T-helper 17 cell (primary cell): Measurements from ENCODE around the gene TRIM67. TPM values are rescaled to one million over a fixed set of nuclear protein-coding genes. Genes with fewer than 3 reads are reported as not detected.
"Not testable (repeated sequence)": the region's sequence is repeated elsewhere in the genome, so short reads cannot be mapped to it uniquely, and the experiment has no call there.

Experiments used
- ATAC-seq: fragments of 150-1000 bp; cut with Tn5 transposase; 2 replicates; pipeline ENCODE4 v1.10.0; 2021; ENCODE audit warnings: mild to moderate bottlenecking, moderate library complexity
- DNase-seq, 3 donors: peaks; one replicate each; pipeline versions ENCODE4 v3.0.0 to v3.0.0-alpha.2; 2020 to 2021
- H3K9me3 ChIP-seq: one replicate; pipeline ENCODE4 v1.7.0; 2013; ENCODE audit warnings: low read length, mild to moderate bottlenecking; ENCODE audit not compliant: control insufficient read depth, poor library complexity, severe bottlenecking
- H3K27ac Mint-ChIP-seq: one replicate; pipeline ENCODE4 v1.8.0; 2022; ENCODE audit warnings: mild to moderate bottlenecking, moderate library complexity, mixed read lengths
- H3K27me3 Mint-ChIP-seq: one replicate; pipeline ENCODE4 v1.8.0; 2022; ENCODE audit warnings: mixed read lengths
- H3K36me3 Mint-ChIP-seq: one replicate; pipeline ENCODE4 v1.8.0; 2022; ENCODE audit warnings: low read depth, mixed read lengths
- H3K4me1 Mint-ChIP-seq: one replicate; pipeline ENCODE4 v1.8.0; 2022; ENCODE audit warnings: mild to moderate bottlenecking, mixed read lengths
- H3K4me3 Mint-ChIP-seq: one replicate; pipeline ENCODE4 v1.8.0; 2022; ENCODE audit warnings: mild to moderate bottlenecking, moderate library complexity, mixed read lengths
- total RNA-seq, 4 donors: library from RNA in 2 of 4; stranded (reverse) in 2 of 4; gene quantifications; one replicate each; pipeline ENCODE4 v1.2.3 and lab custom pipeline; 2022 to 2026

The TRIM67 gene
- total RNA-seq = not detected
- total RNA-seq (lab: John Stamatoyannopoulos, UW) = 0.08 to 0.35 reads per million in 2 donors

DNA sequence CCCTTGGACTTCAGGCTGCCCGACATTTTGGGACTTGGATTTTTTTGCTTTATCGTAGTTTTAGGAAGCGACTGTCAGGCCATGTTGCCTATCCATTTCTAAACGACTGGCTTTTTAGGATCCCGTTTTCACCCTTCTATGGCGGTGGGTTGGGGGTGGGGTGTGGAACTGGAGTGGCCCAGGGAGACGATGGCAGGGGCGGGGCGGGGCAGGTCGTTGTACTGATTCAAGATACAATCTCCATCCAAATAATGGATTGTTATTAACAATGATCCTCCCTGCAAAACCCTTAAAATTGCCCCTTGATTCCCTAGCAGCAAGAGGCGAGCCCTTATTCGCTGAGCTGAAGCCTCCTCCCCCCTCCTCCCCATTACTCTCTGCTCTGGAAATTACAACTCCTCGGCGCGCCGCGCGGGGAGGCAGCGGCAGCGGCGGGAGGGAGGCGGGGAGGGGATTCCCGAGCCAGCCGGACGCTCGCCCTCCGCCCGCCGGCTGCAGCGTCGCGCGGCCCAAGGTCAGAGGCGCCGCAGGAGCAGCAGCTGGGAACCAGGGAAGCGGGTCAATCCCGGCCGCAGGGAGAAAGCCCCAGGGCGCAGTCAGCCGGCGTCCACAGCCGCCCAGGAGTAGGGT is at the start of gene TRIM67:
Gene TRIM67, plus strand, starts transcription at position 392 of the 630 bp plus-strand sequence. CDS start 912 bp downstream, outside the sequence.
- Mint-ChIP-seq H3K27ac (no peak within 1 kb of the TSS), H3K4me1 (peaks cover 2% of the 10 kb centered on the region), H3K4me3 (no peak within 1 kb of the TSS), H3K27me3 (peaks cover 77% of the 10 kb centered on the region), H3K36me3 (peaks cover 2% of the 10 kb centered on the region)
- ATAC-seq (peak; percentile 14), DNase-seq (no peak)
- H3K9me3 ChIP-seq = no peaks in the 10 kb centered on the region

DNA sequence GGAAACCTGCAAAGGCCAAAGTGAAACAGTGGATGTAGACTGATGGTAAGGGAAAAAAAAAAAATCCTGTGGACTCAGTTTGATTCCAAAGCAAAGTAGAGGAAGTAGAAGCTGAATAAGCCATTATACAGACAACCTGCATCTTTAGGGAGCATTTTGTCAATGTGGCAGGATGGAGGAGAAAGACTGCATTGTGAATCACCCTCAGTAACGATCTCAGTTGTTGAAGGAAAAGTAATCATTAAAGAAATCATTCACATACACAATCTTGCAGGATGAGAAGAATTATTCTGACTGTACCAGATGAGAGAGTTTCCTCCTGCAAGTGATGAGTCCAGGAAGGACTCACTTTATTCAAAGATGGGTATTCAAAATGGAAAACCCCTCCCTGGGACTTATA is 45.1 kb upstream of the TRIM67 start:
- no peak overlapping the region for H3K27ac Mint-ChIP-seq
- peaks cover 2% of the 10 kb centered on the region for H3K36me3 Mint-ChIP-seq
- DNase-seq (no peak), ATAC-seq (no peak)
- H3K27me3 Mint-ChIP-seq = peaks cover 34% of the 10 kb centered on the region
- H3K4me1 Mint-ChIP-seq = peaks cover 3% of the 10 kb centered on the region
- no peak overlapping the region for H3K4me3 Mint-ChIP-seq
- no peaks in the 10 kb centered on the region for H3K9me3 ChIP-seq

DNA sequence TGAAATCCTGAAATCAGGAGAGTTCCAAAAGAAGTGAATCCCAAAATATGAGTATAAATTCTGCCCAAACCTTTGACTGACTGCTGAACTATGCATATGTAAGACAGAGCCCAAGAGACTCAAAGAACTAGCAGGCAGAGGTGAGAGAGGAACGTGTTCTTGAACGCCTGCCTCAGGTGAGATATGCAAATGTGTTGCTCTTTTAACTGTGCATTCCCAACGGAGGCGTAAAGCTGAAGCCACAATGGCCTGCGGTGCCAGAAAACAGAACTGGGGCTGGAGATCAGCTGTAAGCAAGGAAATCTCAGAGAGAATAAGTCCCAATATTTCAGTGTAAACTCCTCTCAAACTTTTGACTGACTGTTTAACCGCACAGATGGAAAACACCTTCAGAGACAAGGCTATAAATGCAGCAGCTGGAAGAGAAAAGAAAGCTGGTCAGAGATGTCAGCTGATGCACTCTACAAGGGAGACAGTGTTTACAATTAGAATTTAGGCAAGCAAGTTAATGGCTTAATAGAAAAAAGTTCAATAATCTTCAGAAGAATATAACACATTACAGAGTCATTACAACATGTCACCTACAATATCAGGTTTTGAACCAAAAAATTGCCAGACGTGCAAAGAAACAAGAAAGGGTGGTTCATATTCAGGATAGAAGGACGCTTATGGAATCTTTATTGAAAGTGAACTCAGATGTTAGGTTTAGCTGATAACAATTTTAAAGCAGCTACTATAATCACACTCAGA is 43.0 kb upstream of the TRIM67 start:
- no peak overlapping the region for H3K27ac Mint-ChIP-seq
- H3K4me3 Mint-ChIP-seq = no peak overlapping the region
- H3K9me3 ChIP-seq = no peaks in the 10 kb centered on the region
- DNase-seq (no peak), ATAC-seq (no peak)
- H3K36me3 Mint-ChIP-seq = peaks cover 2% of the 10 kb centered on the region
- peaks cover 3% of the 10 kb centered on the region for H3K4me1 Mint-ChIP-seq
- peaks cover 22% of the 10 kb centered on the region for H3K27me3 Mint-ChIP-seq

DNA sequence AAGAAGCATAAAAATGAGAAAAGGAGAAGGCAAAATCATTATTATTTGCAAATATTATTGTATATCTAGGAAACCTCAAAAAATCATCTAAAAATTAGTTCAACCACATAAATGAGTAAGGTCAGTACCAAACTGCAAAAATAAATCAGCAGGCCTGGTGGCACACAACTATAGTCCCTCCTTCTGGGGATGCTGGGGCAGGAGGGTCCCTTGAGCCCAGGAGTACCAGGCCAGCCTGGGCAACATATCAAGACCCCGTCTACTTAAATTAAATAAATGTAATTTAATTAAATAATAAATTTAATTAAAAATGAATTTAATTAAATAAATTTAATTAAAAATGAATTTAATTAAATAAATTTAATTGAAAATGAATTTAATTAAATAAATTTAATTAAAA is 40.3 kb upstream of the TRIM67 start:
- DNase-seq = no peak
- Mint-ChIP-seq H3K27me3 (peaks cover 18% of the 10 kb centered on the region), H3K4me3 (no peak overlapping the region), H3K27ac (no peak overlapping the region), H3K4me1 (peaks cover 1% of the 10 kb centered on the region), H3K36me3 (no peaks in the 10 kb centered on the region)
- no peaks in the 10 kb centered on the region for H3K9me3 ChIP-seq
- no peak for ATAC-seq

DNA sequence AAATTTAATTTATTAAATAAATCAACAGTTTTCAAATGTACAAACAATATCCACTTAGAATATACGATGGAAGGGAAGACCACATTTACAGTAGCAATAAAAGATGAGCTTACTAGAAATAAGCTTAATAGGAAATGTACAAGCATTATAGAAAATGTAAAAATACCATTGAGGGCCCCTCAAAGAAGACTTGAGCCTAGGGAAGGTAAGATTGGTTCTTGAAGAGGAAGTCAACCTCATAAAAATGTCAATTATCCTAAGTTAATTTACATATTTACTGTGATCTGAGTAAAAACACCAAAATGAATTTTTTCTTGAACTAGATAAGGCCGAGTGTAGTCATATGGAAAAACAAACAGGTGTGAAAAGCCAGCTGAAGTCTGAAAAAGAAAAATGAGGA is 39.7 kb upstream of the TRIM67 start:
- Mint-ChIP-seq H3K27ac (no peak overlapping the region), H3K36me3 (no peaks in the 10 kb centered on the region), H3K4me1 (no peaks in the 10 kb centered on the region), H3K27me3 (peaks cover 15% of the 10 kb centered on the region), H3K4me3 (no peak overlapping the region)
- H3K9me3 ChIP-seq = no peaks in the 10 kb centered on the region
- ATAC-seq = no peak
- DNase-seq = no peak

DNA sequence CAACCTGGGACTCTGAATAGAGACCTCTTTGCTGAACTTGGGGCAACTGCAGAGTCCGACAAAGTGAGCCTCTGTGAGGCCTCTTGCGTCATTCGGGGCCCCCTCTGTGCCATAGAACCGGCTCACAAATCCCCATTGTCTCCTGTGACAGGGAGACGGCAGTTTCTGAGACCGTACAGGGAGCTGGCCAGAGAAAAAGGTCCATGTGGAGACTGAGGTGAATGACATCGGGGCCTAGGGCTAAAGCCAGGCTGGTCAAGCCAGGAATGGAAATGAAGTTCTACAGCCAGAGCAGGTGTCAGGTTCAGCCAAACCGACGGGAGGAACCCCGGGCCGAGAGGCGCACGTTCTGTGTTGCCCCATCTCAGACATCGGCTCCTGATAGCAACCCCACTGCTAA is 37.1 kb upstream of the TRIM67 start:
- no peak overlapping the region for H3K4me3 Mint-ChIP-seq
- ATAC-seq = no peak

DNA sequence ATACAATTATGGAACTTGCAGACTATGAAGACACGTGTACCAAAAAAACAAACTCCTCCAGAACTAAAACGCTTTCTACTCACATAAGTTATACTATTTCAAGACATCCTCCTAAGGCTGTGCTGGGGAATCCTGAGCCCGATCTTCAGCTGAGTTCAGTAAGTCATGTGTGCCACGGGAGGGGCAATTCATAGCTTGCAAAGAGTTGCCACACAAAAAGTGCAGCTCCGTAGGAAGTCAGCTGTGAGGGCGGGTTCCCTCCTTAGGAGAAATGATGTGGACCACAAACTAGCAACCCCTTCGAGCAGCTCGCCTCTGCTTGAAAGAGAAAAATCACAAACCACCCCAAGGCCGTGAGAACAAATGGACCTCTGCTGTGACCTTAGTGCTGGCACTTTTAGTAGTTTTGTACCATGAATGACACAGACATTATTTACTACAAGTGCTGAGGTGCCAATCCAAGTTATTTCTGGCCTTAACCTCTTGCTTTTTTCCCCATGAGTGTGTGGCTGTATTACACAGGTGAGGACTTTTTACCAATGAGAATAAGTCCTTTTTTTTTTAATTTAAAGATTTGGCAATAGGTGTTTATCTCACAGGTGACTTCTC is 35.8 kb upstream of the TRIM67 start:
- Mint-ChIP-seq H3K36me3 (no peaks in the 10 kb centered on the region), H3K27ac (no peak overlapping the region), H3K4me1 (no peaks in the 10 kb centered on the region), H3K27me3 (peaks cover 12% of the 10 kb centered on the region), H3K4me3 (no peak overlapping the region)
- DNase-seq (no peak), ATAC-seq (no peak)
- H3K9me3 ChIP-seq = no peaks in the 10 kb centered on the region

More for the DNA sequence above, 37.1 kb upstream of the TRIM67 start:
- H3K4me1 Mint-ChIP-seq = no peaks in the 10 kb centered on the region
- peaks cover 10% of the 10 kb centered on the region for H3K27me3 Mint-ChIP-seq
- H3K27ac Mint-ChIP-seq = no peak overlapping the region
- no peaks in the 10 kb centered on the region for H3K36me3 Mint-ChIP-seq
- H3K9me3 ChIP-seq = no peaks in the 10 kb centered on the region
- DNase-seq = no peak

DNA sequence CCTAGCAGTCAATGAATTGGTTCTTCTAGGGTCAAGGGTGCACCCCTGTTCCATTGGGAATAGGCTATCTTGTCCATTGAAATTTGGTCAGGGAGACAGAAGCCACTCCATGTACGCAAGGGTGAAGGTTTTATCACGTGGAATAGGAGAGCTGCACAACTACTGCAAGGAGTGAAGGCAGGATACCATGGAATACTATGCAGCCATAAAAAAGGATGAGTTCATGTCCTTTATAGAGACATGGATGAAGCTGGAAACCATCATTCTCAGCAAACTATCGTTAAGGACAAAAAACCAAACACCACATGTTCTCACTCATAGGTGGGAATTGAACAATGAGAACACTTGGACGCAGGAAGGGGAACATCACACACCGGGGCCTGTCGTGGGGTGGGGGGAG is 34.8 kb upstream of the TRIM67 start:
- not testable (repeated sequence) for H3K36me3 Mint-ChIP-seq, H3K4me1 Mint-ChIP-seq, DNase-seq

DNA sequence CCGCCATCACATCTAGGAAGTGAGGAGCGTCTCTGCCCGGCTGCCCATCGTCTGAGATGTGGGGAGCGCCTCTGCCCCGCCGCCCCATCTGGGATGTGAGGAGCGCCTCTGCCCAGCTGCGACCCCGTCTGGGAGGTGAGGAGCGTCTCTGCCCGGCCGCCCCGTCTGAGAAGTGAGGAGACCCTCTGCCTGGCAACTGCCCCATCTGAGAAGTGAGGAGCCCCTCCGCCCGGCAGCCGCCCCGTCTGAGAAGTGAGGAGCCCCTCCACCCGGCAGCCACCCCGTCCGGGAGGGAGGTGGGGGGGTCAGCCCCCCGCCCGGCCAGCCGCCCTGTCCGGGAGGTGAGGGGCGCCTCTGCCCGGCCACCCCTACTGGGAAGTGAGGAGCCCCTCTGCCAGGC is 33.4 kb upstream of the TRIM67 start:
- not testable (repeated sequence) for H3K27ac Mint-ChIP-seq, H3K9me3 ChIP-seq, H3K27me3 Mint-ChIP-seq, H3K4me3 Mint-ChIP-seq, ATAC-seq, H3K36me3 Mint-ChIP-seq, DNase-seq, H3K4me1 Mint-ChIP-seq

More for the DNA sequence above, 34.8 kb upstream of the TRIM67 start:
- ATAC-seq, H3K27ac Mint-ChIP-seq, H3K4me3 Mint-ChIP-seq, H3K27me3 Mint-ChIP-seq, H3K9me3 ChIP-seq: not testable (repeated sequence)

DNA sequence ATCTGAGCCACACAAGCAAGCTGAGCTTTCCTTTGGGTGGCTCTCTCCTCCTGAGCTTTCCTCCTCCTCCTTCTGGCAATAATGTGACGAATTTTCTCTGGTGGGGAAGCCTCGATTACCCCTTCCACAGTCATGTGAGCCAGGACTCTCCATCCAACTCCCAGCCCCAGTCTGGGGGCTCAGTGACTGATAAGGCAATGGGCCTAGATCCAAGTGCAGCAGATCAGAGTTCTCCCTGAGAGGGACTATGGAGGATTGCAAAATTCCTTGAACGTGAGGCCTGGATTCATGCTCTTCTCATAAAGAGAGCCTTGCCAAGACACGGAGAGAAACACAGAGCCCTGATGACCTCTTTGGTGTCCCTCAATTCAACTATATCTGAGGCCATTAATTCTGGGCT is 31.3 kb upstream of the TRIM67 start:
- no peaks in the 10 kb centered on the region for H3K36me3 Mint-ChIP-seq
- no peaks in the 10 kb centered on the region for H3K4me1 Mint-ChIP-seq
- H3K4me3 Mint-ChIP-seq = no peak overlapping the region
- DNase-seq (no peak), ATAC-seq (no peak)
- H3K27ac Mint-ChIP-seq = no peak overlapping the region
- no peaks in the 10 kb centered on the region for H3K9me3 ChIP-seq
- H3K27me3 Mint-ChIP-seq = peaks cover 9% of the 10 kb centered on the region

DNA sequence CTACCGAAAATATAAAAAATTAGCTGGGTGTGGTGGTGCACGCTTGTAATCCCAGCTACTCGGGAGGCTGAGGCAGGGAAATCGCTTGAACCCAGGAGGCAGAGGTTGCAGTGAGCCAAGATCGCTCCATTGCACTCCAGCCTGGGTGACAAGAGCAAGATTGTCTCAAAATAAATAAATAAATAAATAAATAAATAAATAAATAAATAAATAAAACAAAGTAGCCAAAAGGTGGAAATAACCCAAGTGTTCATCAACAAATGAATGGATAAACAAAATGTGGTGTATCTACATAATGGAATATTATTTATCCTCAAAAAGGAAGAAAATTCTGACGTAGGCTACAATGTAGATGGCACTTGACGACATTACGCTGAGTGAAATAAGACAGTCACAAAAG is 29.3 kb upstream of the TRIM67 start:
- H3K27me3 Mint-ChIP-seq, H3K27ac Mint-ChIP-seq, H3K4me3 Mint-ChIP-seq, H3K4me1 Mint-ChIP-seq, DNase-seq, H3K36me3 Mint-ChIP-seq, ATAC-seq, H3K9me3 ChIP-seq: not testable (repeated sequence)

DNA sequence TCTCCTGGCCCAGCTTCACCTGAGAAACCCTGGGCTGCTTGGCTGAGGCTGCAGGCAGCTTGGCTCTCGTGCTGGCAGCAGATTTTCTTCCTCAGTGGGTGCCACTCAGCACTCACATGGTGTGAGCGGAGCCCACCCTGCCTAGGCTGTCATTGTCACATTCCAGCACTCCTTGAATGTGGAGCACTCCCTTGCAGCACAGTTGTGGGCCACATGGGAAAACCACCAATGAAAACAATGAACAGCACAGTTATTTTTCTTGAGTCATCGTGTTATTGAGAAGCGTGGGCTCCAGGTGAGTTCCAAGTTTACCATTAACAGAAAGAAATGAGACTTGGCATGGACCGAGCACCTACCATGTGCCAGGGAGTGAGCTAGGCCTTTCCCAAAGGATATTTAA is 27.2 kb upstream of the TRIM67 start:
- H3K27ac Mint-ChIP-seq = no peak overlapping the region
- no peaks in the 10 kb centered on the region for H3K4me1 Mint-ChIP-seq
- no peak overlapping the region for H3K4me3 Mint-ChIP-seq
- H3K27me3 Mint-ChIP-seq = peaks cover 6% of the 10 kb centered on the region
- no peaks in the 10 kb centered on the region for H3K36me3 Mint-ChIP-seq
- DNase-seq (no peak), ATAC-seq (no peak)
- H3K9me3 ChIP-seq = no peaks in the 10 kb centered on the region

DNA sequence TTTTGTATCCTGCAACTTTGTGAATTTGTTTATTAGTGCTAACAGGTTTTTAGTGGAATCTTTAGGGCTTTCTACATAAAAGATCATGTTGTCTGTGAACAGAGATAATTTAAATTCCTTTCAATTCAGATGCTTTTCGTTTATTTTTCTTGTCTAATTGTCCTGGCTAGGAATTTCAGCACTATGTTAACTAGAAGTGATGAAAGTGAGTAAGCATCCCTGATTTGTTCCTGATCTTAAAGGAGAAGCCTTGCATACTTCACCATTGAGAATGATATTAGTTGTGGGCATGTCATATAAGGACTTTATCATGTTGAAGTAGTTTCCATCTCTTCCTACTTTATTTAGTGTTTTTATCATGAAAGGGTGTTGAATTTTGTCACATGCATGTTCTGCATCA is 23.6 kb upstream of the TRIM67 start:
- H3K27ac Mint-ChIP-seq = no peak overlapping the region

More for the DNA sequence above, 23.6 kb upstream of the TRIM67 start:
- Mint-ChIP-seq H3K4me1 (no peaks in the 10 kb centered on the region), H3K27me3 (peaks cover 25% of the 10 kb centered on the region), H3K4me3 (no peak overlapping the region), H3K36me3 (peaks cover 4% of the 10 kb centered on the region)
- ATAC-seq (no peak), DNase-seq (no peak)
- no peaks in the 10 kb centered on the region for H3K9me3 ChIP-seq
